NCI-H526 treated with DMSO at 0.1 percent for 48 hours (cell line): ENCODE results near the gene CADM2.

Source experiments
- DNase-seq: peaks from one replicate; lab custom pipeline; 2025; lab: John Stamatoyannopoulos, UW

Gene CADM2

DNA sequence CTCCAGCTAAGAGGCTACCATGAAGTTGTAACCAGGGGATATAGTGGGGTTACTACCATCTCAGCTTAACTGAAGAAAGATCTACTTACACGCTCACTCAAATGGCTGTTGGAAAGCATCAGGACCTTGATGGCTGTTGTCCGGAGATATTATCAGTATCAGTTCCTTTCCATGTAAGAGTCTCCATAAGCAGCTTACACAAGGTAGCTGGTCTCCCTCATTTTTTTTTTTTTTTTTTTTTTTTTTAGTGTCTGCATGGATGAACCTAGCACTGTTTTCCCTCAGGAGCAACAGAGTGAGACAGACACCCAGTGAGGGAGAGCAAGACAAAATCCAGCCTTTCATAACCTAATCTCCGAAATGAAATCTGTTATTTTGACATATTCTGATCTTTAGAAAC is 230.9 kb downstream of the CADM2 start:
- DNase-seq: no peak

DNA sequence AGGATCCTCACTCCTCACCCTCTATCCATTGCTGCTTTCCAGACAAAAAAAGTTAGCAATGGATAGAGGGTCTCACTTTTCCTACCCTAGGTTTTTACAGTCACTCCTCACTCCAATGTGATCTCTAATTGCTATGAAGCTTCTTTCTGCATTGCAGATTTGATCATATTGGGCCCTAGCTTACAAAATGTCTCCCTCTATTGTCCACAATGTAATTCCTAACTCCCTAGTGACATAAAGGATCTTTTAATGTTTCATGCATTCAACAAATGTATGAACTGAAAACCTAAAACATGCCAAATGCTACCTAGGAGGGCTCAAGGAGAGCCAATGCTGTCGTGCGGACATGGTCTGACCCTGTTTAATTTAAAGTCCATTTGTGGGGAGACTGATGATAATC is 234.8 kb downstream of the CADM2 start:
- DNase-seq: no peak

DNA sequence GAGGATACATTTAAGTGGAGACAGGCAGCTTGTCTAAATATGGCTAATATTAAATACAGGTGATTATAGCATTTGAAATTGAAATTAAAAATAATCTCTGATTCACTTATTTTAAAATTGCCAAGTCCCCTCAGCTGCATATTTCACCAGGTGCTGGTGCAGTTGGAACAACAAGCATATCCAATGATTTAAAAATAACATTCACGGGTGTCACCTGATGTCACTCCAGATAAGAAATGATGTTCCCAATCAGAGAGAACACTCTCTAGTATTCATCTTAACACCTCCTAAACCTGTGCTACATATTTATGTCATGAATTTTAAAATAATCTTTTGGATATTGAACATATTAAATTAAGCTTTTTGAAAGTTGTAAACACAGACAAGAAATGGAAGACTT is 249.9 kb downstream of the CADM2 start:
- DNase-seq: no peak

DNA sequence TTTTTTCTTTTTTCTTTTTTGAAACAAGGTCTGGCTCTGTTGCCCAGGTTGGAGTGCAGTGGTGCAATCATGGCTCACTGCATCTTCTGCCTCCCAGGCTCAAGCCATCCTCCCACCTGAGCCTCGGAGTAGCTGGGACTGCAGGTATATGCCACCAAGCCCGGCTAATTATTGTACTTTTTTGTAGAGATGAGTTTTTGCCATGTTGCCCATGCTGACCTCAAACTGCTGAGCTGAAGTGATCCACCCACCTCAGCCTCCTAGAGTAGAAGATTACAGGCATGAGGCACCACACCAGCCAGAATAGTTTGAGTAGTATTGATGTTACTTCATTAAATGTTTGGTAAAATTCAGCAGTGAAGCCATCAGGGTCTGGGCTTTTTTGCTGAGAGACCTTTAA is 251.8 kb downstream of the CADM2 start:
- no peak for DNase-seq

DNA sequence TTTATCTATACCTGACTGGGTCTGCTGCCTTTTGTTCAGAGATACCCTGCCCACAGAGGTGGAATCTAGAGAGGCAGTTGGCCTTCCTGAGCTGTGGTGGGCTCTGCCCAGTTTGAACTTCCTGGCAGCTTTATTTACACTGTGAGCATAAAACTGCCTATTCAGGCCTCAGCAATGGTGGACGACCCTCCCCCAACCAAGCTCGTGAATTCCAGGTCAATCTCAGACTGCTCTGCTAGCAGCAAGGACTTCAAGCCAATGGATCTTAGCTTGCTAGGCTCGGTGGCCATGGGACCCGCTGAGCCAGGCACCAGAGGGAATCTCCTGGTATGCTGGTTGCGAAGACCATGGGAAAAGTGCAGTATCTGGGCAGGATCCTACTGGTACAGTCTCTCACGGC is 270.2 kb downstream of the CADM2 start:
- DNase-seq: no peak

DNA sequence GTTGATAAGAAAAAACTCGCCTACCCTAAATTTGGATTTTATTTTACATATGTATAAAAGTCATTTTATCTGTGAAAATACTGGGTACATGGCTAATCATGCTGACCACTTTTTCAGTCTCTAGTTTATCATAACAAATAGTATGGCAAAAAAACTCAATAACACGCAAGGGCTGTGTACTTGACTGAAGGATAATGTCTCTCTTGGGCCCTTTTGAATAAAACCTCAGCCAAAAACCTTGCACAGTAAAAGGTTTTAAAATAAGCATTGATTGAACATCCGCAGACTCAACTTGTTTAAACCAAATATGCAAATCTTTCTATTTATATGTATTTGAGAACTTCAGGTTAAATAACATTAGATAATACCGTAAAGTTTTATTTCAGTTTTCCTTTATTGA is 285.3 kb downstream of the CADM2 start:
- DNase-seq: no peak

DNA sequence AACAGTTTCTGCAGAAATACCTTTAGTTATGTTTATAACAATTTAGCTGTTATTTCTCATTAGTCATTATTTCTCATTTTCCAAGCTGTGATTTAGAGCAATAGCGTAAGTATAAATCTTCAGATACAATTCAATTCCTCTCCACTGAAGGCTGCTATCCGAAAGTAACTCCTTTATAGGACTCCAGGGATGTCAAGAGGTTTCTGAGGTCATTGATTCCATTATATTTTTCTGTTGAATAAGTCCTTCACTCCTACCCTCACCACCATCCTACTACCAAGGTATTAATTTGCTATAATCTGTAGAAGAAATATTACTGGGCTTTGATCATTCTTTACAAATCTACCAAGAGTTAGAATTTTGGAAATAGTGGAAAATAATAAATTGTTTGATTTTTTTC is 285.7 kb downstream of the CADM2 start:
- no peak for DNase-seq

DNA sequence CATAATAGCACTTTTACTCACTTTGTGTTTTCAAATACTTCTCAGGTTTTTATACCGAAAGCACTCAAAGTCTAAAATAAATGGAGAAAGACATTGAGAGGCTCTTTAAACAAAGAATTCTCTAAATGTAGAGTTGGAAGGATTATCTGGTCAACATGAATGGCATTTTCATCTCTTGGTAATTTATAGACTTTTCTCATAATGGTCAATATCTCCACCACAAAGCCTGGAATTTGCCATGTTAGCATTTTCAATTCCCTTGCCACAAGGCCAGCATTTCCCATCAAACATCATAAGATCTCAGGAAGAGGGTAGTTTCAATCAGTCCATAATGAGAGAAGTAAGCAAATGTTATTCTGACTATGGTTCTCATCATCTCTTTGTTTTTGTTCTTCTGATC is 293.0 kb downstream of the CADM2 start:
- no peak for DNase-seq

DNA sequence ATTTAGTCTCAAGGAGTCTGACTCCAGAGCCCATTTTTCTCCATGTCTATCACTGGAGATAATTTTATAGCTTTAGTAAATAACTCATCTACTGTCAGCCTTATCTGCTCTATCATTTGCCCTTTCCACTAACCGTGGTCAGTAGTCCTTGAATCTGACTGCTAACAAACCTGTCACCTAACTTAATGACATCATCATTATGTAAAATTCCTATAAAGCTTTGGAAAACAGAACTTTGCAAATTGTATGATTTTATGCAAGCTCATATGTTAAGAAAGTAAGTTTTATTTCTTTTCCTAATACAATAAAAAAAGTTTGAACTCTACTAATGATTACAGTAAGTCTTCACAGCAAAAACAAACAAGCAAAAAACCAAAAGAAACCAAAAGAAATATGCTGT is 293.9 kb downstream of the CADM2 start:
- no peak for DNase-seq

DNA sequence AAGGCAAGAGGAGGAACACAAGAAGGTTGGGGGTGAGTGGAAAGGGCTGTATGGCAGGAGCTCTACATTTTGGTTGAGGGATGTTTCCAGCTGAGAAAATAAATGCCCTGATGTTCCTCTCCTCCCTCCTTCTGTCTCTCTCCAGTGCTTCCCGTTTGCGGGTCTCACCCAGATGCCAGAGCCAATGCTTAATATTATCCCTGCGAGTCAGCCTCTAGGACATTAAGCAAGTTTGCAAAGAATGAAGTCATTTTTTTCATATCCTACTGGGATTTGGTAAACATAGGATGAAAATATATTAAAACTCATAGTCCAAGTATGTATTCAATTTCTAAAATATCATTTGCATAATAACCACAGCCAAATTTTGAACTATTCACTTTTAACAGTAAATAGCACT is 295.9 kb downstream of the CADM2 start:
- no peak for DNase-seq

DNA sequence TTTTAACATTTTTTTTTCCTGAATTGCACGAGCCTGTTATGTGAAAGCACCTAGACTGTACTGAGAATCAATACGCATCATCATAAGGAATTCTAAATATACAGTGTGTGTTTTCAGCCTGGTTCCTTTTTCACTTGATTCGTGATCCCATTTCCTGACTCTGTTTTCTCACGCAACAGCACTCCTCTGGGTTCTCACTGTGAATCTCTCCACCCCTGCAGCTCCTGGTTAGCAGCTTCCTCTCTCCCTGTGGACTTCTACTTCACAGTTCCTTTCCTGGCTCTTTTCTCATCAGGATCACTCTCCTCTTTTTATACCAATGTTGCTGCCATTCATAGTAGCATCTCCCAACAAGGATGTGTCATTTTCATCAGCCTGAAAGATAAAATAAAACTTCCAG is 297.2 kb downstream of the CADM2 start:
- no peak for DNase-seq

DNA sequence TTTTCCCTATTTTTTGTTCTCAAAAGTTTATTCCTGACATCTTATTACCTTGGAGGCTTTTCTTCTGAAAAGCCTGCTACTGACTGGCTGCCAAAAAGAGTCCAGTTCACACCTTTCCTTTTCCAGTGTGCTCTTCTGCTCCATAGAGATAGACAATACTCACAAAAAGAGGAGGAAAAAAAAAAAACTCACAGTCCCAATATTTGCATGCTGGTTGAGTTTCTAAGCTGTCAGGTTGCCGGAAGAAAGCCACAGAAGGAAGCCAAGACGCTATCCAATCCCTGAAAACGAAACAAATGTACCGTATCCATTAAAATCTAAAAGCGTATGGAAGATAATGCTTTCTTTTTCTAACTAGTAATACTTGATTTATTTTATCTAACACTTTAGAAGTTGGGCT is 299.5 kb downstream of the CADM2 start:
- DNase-seq: no peak

DNA sequence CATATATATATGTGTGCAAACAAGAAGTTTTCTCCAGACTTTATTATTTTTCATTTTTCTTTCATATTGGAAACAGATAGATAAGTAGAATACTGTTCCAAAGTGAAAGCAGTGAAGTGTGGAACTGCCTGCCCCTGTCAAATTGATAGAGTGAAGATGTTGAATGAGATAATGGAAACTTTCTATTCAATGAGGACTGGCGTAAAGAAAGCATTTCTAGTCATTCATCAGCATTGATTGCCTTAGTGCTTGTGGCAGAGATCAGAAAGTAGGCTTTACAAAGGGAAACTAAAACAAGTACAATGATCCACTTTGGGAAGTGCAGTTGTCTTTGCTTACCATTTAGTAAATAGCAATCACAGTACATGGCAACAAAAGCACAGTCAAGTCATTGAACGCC is 300.0 kb downstream of the CADM2 start:
- no peak for DNase-seq

DNA sequence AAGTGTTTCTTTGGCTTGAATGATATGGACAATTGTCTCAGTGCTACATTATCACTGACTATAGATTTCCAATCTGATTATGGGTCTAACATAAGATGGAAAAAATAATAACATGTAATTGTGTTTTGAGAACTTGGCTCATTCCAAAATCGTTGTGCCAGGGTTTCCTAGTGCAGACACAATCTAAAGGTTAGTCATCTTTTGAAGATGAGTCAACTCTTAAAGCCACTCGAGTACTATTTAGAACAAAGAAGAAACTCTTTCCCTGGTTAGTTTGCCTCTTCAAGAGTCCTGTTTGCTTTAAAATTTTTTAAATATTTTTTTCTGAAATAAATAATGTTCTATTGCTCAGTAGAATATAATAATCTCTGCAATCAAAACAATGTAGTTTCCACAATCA is 301.0 kb downstream of the CADM2 start:
- no peak for DNase-seq

DNA sequence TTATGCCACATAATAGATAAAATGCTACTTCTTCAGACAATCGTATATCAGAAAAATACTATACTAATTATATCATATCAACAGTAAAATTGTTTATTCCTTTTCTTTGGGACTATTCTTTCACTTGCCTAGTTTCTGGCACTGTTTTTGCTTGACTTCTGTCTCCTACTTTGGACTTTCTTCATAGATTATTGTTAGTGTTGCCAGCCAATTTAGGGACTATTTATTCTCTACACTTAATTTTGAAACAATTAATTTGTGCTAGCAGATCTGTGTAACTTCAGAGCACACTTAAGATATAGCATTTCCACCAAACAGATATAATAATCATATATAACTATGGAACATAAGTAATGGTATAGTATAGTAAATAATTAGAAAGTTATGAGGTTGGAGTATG is 305.6 kb downstream of the CADM2 start:
- DNase-seq: no peak

DNA sequence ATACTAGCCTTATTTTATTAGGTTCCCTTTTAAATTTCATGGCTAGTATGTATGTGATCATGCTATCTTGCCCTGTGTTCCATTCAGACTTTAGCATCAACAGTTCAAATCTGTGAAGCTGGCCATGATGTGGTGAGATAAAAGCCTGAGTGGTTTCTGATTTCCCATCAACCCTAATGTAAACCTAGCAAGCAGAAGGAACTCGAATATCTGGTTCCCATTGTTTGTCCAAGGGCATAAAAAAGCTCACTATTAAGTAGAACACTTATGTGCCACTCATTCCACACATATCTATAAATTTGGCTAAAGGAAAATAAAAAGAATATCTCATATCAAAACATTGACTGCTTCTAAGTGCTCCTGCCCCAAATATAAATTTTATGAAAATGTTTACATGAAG is 311.7 kb downstream of the CADM2 start:
- no peak for DNase-seq

DNA sequence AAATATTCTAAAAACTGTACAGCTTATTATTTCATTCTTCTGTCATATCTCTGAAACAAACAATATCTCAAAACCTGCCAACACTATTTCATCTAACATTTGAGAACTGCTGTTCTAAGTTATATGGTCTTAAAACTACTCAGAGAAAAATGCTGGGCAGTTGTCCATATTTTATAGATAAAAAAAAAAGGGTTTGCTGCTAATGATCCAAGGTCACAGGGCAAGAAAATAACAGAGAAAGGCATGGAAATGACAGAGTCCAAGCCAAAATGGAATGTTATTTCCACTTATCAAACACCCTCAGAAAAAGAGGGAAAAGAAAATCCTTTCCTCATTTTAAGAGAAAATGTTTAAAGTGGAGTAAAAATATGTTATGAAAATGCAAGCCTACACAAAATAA is 313.1 kb downstream of the CADM2 start:
- no peak for DNase-seq

DNA sequence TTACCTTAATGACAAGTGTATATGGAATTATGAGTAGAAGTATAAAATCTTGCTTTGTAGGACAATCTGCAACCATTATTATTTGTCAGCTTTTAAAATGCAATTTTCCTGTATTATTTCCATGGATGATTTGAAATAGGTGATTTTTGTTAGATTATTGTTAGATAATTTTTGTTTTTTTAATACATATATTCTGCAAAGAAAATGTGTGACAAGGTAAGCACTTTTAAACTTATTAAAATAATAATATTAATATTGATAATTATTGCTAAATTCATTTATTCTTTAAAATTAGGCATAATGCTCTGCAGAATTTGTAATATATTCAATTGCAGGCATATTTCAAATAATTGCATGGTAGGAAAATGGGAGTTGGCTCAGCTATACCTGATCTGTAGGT is 329.5 kb downstream of the CADM2 start:
- no peak for DNase-seq

DNA sequence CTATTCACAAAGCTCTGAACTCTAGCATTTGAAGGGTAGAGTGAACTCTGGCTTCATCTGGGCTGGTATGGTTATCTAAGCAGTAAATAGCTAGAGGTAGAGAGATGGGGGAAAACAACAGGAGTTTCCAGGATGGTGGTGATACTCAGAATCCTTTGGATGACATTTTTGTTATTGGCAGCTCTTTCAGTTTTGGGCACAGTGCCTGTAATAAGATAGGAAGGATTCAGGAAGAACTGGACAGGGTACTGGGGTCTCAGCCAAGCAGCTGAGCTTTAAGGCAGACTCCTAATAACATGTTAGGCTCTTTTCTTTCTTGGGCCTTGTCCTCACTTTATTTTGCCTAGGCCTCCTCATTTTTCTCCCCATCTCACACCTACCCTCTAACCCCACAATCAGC is 338.5 kb downstream of the CADM2 start:
- DNase-seq: no peak

DNA sequence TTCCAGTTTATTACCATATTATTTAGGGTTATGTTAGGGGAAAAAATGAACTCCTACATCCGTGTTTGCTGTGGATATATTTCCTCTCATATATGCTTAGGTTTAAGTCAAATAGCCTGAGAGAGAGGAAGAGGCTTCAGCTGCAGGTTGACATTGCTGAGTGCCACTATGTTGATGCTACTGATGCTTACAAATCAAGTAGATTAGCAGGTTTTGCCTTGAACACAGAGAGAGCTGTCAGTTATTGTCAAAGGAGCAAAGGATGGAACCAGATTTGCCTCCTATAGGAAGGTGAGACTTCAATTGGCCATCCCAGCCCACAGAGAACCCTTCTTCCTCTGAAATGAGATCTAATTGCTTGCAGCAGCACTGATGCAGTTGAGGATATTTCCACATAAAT is 339.2 kb downstream of the CADM2 start:
- DNase-seq: no peak

DNA sequence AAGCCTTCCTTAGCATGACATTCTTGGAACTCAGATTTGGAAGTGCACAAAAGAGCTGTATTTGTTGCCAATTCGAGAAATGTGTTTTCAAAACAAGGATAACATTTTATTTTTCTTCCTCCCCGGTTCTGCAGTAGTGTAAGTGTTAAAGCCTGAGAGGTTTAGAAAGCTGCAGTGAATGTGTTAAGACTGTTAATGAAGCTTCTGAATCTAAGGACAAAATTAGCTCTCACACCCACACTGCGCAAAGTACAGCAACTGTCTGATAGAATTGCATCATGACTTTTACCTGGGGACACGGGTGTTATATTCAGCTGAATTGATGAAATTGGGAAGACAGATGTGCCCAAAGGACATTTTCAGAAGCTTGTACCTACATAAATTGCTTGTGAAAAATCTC is 344.4 kb downstream of the CADM2 start:
- no peak for DNase-seq

DNA sequence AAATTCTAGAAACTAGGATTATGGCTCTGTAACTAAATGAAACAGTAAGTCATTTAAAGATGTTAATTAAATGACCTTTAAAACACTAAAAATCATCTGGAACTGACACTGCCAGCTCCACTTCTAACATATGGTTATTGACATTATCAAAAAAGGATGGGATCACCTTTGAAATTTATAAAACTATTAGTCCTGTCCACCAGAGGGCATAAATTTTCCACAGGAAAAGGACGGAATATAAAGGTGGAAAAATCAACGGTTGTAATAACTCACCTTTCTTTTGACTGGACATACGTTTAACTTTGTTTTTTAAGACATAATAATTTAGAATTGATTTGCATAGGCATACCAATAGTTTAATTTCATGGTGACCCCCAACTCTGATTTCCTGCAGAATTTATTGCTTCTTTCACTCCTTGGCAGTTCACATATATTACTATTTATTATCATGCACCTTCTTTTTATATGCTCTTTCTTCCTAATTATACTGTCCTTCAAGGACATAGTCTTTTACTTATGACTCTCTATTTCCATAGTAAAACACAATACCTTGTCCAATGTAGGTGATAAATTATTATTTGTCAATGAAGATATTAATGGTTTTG is 345.7 kb downstream of the CADM2 start:
- DNase-seq: no peak

DNA sequence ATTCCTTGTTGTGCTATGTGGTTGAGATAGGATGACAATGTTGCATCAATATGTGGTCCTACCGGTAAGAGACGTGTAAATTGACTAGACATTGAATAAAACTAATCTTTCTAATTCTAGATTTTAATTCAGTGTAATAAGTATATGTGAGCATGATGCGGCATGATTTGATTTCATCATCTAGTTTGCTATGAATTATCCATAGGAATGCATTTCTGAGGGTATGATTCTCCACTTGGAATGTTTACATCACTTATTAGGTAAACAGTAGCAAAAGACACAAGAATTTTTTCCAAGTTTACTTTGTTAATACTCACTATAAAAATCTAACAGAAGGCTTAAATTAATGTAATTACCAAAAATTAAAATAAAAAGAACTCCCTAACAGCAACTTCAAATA is 353.5 kb downstream of the CADM2 start:
- no peak for DNase-seq

DNA sequence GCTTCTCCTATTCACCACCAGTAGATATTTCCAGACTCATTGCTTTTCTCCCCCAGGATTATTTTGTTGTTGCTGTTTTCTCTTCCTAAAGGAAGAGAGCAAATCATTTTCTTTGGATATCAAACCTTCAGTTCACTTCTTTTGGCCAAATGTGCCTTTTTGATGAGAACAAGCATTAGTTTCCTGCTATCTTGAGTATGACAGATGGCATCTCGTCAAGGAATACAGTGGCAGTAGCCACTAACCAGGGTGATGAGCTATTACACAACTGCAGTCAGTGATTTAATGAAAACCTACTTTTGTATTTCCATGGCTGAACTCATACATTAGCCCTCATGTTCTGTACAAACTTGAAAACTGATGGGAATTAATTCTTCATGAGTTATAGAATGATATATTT is 354.6 kb downstream of the CADM2 start:
- no peak for DNase-seq

DNA sequence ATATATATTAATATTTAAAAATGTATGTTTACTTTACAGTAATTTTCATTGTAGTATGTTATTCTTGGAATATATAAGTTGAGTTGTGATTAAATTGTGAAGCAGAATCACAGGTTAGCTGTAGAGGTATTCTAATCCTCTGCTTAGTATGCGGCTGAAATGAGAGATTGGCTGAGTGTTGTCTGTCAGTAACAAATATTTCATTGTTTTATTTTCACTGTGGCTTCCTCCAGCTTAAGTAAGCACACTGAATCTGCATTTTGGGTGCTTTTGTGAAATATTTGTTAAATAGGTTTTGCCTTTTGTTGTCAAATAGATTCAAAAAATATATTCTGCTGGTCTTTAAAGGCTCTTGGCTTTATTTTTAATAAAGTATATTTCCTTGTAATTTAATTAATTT is 357.5 kb downstream of the CADM2 start:
- DNase-seq: no peak
